ENCODE measurements around the gene FAM170B.

- TF ChIP-seq EZH2phosphoT487 (IDR thresholded peaks at IDR 0.05; ENCODE audit: insufficient read depth, low read depth): no peak
- TF ChIP-seq EZH2 (IDR thresholded peaks at IDR 0.05; ENCODE audit: insufficient read depth, poor library complexity, severe bottlenecking): no peak
These were observed 25.2 kb downstream of the FAM170B start for GRCh38 chr10:49108656-49109055.
